ENCODE data around the gene VWDE. TPM values are rescaled to one million over a fixed set of nuclear protein-coding genes. Genes with fewer than 3 reads are reported as not detected.

Gene VWDE
- polyA plus RNA-seq, 2 of the 4 experiments (the other 2 are of a cell fraction) = 1.2 to 2.4 TPM

- ATAC-seq (no peak), DNase-seq (ENCODE audit: low read depth in 1 of 2, low spot score in 1 of 2) (no peak), FAIRE-seq (no peak)
- WGBS (ENCODE audit: missing lambda C conversion rate) = 96% methylated on average over 1 of the region's 1 CpG
- CTCF ChIA-PET = no interaction called here
- Histone ChIP-seq H3K27ac (no peak overlapping the region), H3K9me3 (no peaks in the 10 kb centered on the region), H3K4me3 (no peak overlapping the region), H3K4me2 (peak overlapping the region; percentile 1; the same call in 1 of the 3 replicates), H3K4me1 (peaks cover 24% of the 10 kb centered on the region; the same call in 2 of the 3 replicates)
- TF ChIP-seq HMGXB4 (CRISPR knock-in tag; IDR thresholded peaks at IDR 0.05; ENCODE audit: borderline replicate concordance) = no peak
- no peak for TF ChIP-seq ZC3H11A (IDR thresholded peaks at IDR 0.05)
- TF ChIP-seq PBX3 (IDR thresholded peaks at IDR 0.05) = no peak
- TF ChIP-seq HOXB5 (CRISPR knock-in tag; IDR thresholded peaks at IDR 0.05) = no peak
- POLR2A ChIA-PET = no interaction called here
Observed at GRCh38 chr7:12317675-12318074, 86.0 kb downstream of the VWDE start.

GRCh38 chr7:12316925-12317324, 86.7 kb downstream of the VWDE start:
- Histone ChIP-seq H3K27ac (no peak overlapping the region), H3K4me3 (no peak overlapping the region), H3K4me2 (no peak overlapping the region), H3K4me1 (peaks cover 18% of the 10 kb centered on the region; the same call in 2 of the 3 replicates), H3K9me3 (no peaks in the 10 kb centered on the region)
- no peak for ATAC-seq
- WGBS (ENCODE audit: missing lambda C conversion rate) = 58% methylated on average over 3 of the region's 3 CpGs
- ChIA-PET POLR2A (no interaction called here), CTCF (no interaction called here)
- no peak for FAIRE-seq
- DNase-seq (ENCODE audit: low read depth in 1 of 2, low spot score in 1 of 2) = no peak
- TF ChIP-seq HES2 (IDR thresholded peaks at IDR 0.05) (no peak), ZC3H11A (IDR thresholded peaks at IDR 0.05) (no peak), CHD2 (IDR thresholded peaks at IDR 0.05; ENCODE audit: low read length, partially characterized antibody) (no peak), SMC3 (IDR thresholded peaks at IDR 0.05) (no peak), HOXB5 (CRISPR knock-in tag; IDR thresholded peaks at IDR 0.05) (no peak), POLR2AphosphoS2 (conservative IDR thresholded peaks at IDR 0.05; ENCODE audit: low read length) (no peak), HMGXB4 (CRISPR knock-in tag; IDR thresholded peaks at IDR 0.05; ENCODE audit: borderline replicate concordance) (no peak), EP300 (IDR thresholded peaks at IDR 0.05) (no peak), ESRRA (IDR thresholded peaks at IDR 0.05; ENCODE audit: borderline replicate concordance, low read length) (no peak), TP53 (CRISPR knock-in tag; IDR thresholded peaks at IDR 0.05) (no peak), TFCP2L1 (CRISPR knock-in tag; IDR thresholded peaks at IDR 0.05) (no peak), RFX5 (IDR thresholded peaks at IDR 0.05) (no peak), FOSB (CRISPR knock-in tag; IDR thresholded peaks at IDR 0.05) (no peak), EHMT2 (IDR thresholded peaks at IDR 0.05; ENCODE audit: low read depth) (no peak), E2F6 (IDR thresholded peaks at IDR 0.05; ENCODE audit: borderline replicate concordance, low read depth) (no peak), NPAS2 (CRISPR knock-in tag; IDR thresholded peaks at IDR 0.05; ENCODE audit: borderline replicate concordance) (no peak)

- Histone ChIP-seq H3K4me2 (no peak overlapping the region), H3K9me3 (no peaks in the 10 kb centered on the region), H3K4me3 (no peak overlapping the region), H3K27ac (no peak overlapping the region), H3K4me1 (peaks cover 4% of the 10 kb centered on the region; the same call in 1 of the 3 replicates)
- ChIA-PET CTCF (interaction anchor here (0.9 to 1.2 kb wide), 3 partner anchors 13 to 248 kb away, joined by 3 to 4 read pairs (median 3); no protein-coding TSS in a partner anchor), POLR2A (no interaction called here)
- no peak for FAIRE-seq
- DNase-seq (ENCODE audit: low read depth in 1 of 2, low spot score in 1 of 2) = no peak
- no peak for ATAC-seq
- TF ChIP-seq MAZ (IDR thresholded peaks at IDR 0.05; ENCODE audit: borderline replicate concordance, low read depth, low read length) (no peak), RAD21 (conservative IDR thresholded peaks at IDR 0.05 in 1 of 2, IDR thresholded peaks at IDR 0.05 in 1 of 2) (no peak), ZC3H11A (IDR thresholded peaks at IDR 0.05) (no peak), EHF (CRISPR knock-in tag; IDR thresholded peaks at IDR 0.05) (no peak), GATA3 (IDR thresholded peaks at IDR 0.05; ENCODE audit: borderline replicate concordance) (no peak), HOXB5 (CRISPR knock-in tag; IDR thresholded peaks at IDR 0.05) (no peak), FOXS1 (CRISPR knock-in tag; IDR thresholded peaks at IDR 0.05) (no peak), CEBPB (IDR thresholded peaks at IDR 0.05) (no peak), HDAC2 (IDR thresholded peaks at IDR 0.05) (no peak), ZNF302 (CRISPR knock-in tag; IDR thresholded peaks at IDR 0.05) (no peak), NR3C1 (IDR thresholded peaks at IDR 0.05) (no peak), ATOH8 (CRISPR knock-in tag; IDR thresholded peaks at IDR 0.05; ENCODE audit: low read depth) (no peak), JUNB (IDR thresholded peaks at IDR 0.05) (no peak), MAFK (IDR thresholded peaks at IDR 0.05; ENCODE audit: partially characterized antibody) (no peak), RNF2 (IDR thresholded peaks at IDR 0.05; ENCODE audit: borderline replicate concordance, low read depth) (no peak)
Observed at GRCh38 chr7:12315049-12315448, 88.6 kb downstream of the VWDE start.
